GM18498 (cell line): ENCODE data around the gene PIP5K1B.
"Not testable (repeated sequence)": the region's sequence is repeated elsewhere in the genome, so short reads cannot be mapped to it uniquely, and the experiment has no call there.

Experiments
- ATAC-seq: cut with Tn5 transposase; IDR thresholded peaks from one replicate; pipeline ENCODE4 v1.9.1; 2021; ENCODE audit warnings: mild to moderate bottlenecking, moderate library complexity; ENCODE audit not compliant: unreplicated experiment

Gene PIP5K1B

GRCh38 chr9:69044240-69045219, 339.5 kb downstream of the PIP5K1B start:
- ATAC-seq: no peak

GRCh38 chr9:69045821-69046220, 340.8 kb downstream of the PIP5K1B start:
- ATAC-seq: no peak

GRCh38 chr9:69046723-69047122, 341.7 kb downstream of the PIP5K1B start:
- ATAC-seq: no peak

GRCh38 chr9:69047371-69047770, 342.3 kb downstream of the PIP5K1B start:
- no peak for ATAC-seq

- ATAC-seq: no peak
These were observed 344.1 kb downstream of the PIP5K1B start for GRCh38 chr9:69049094-69049493.

GRCh38 chr9:69050936-69051335, 345.9 kb downstream of the PIP5K1B start:
- not testable (repeated sequence) for ATAC-seq

GRCh38 chr9:69054989-69055388, 349.9 kb downstream of the PIP5K1B start:
- ATAC-seq: no peak

GRCh38 chr9:69056191-69056815, 351.3 kb downstream of the PIP5K1B start:
- no peak for ATAC-seq

- ATAC-seq: no peak
These were observed 353.1 kb downstream of the PIP5K1B start for GRCh38 chr9:69058101-69058500.
